CD4-positive, CD25-positive, alpha-beta regulatory T cell (primary cell): Measurements from ENCODE around the gene PFKFB2. TPM values are rescaled to one million over a fixed set of nuclear protein-coding genes. Genes with fewer than 3 reads are reported as not detected.
A peak's percentile ranks its signal among the peaks of the same experiment; 100 is the strongest.
"Not testable (repeated sequence)": the region's sequence is repeated elsewhere in the genome, so short reads cannot be mapped to it uniquely, and the experiment has no call there.

Experiments used
- ATAC-seq, 2 donors: fragments of 150-1000 bp; cut with Tn5 transposase; one replicate each; pipeline ENCODE4 v1.10.0; 2021; ENCODE audit warnings: low read depth in 2 of 2, moderate number of reproducible peaks in 2 of 2, moderate library complexity in 1 of 2
- DNase-seq, 3 donors: peaks; one replicate each; pipeline versions ENCODE4 v3.0.0 to v3.0.0-alpha.2; 2012 to 2022; ENCODE audit warnings: mixed read lengths in 1 of 3
- H3K27ac ChIP-seq: one replicate; pipeline ENCODE4 v1.7.0; 2013; ENCODE audit warnings: mild to moderate bottlenecking, low read length; ENCODE audit not compliant: insufficient read depth, poor library complexity, severe bottlenecking
- H3K27me3 ChIP-seq: one replicate; pipeline ENCODE4 v1.7.0; 2013; ENCODE audit warnings: low read length; ENCODE audit not compliant: control insufficient read depth, insufficient read depth
- H3K36me3 ChIP-seq: one replicate; pipeline ENCODE4 v1.7.0; 2013; ENCODE audit warnings: mild to moderate bottlenecking, low read length, moderate library complexity; ENCODE audit not compliant: control insufficient read depth, insufficient read depth
- H3K4me1 ChIP-seq: 2 replicates; pipeline ENCODE4 v1.7.0; 2013; ENCODE audit warnings: mild to moderate bottlenecking, low read length; ENCODE audit not compliant: insufficient read depth, control insufficient read depth, poor library complexity, severe bottlenecking
- H3K4me3 ChIP-seq: one replicate; pipeline ENCODE4 v1.7.0; 2013; ENCODE audit warnings: low read depth, mild to moderate bottlenecking, low read length, moderate library complexity
- H3K9me3 ChIP-seq, 2 experiments: 1 replicate in 1 of 2; 2 replicates in 1 of 2; pipeline ENCODE4 v1.7.0; 2013; ENCODE audit warnings: low read length in 2 of 2, mild to moderate bottlenecking in 1 of 2, moderate library complexity in 1 of 2; ENCODE audit not compliant: control insufficient read depth in 2 of 2
- H3K27ac Mint-ChIP-seq, 3 donors: one replicate each; pipeline ENCODE4 v1.8.0; 2020 to 2022; ENCODE audit warnings: mild to moderate bottlenecking in 3 of 3, mixed read lengths in 3 of 3, moderate library complexity in 2 of 3
- H3K27me3 Mint-ChIP-seq: one replicate; pipeline ENCODE4 v1.8.0; 2022; ENCODE audit warnings: mild to moderate bottlenecking, mixed read lengths
- H3K36me3 Mint-ChIP-seq: one replicate; pipeline ENCODE4 v1.8.0; 2020; ENCODE audit warnings: mixed read lengths
- H3K4me1 Mint-ChIP-seq, 4 donors: one replicate each; pipeline ENCODE4 v1.8.0; 2020 to 2022; ENCODE audit warnings: mixed read lengths in 4 of 4, mild to moderate bottlenecking in 1 of 4
- H3K4me3 Mint-ChIP-seq, 4 donors: one replicate each; pipeline ENCODE4 v1.8.0; 2020 to 2022; ENCODE audit warnings: mild to moderate bottlenecking in 4 of 4, mixed read lengths in 4 of 4, moderate library complexity in 3 of 4
- H3K9me3 Mint-ChIP-seq, 7 donors: one replicate each; pipeline ENCODE4 v1.8.0; 2020 to 2022; ENCODE audit warnings: mixed read lengths in 7 of 7, mild to moderate bottlenecking in 3 of 7, moderate library complexity in 2 of 7
- polyA plus RNA-seq, 4 donors: library from polyadenylated mRNA; unstranded; fragments of 300-500 nt; fragmentation: Illumina TruSeq; gene quantifications; one replicate each; pipeline ENCODE4 v1.2.3, GENCODE V29; 2021
- total RNA-seq: library from RNA; stranded (reverse); gene quantifications from one replicate; pipeline ENCODE4 v1.2.3, GENCODE V29; 2022

Gene PFKFB2
- total and polyA plus RNA-seq, 5 donors from 2014 or later: 0.32 to 1.1 (median 0.59) TPM; not detected in 1

- no peaks in the 10 kb centered on the region for H3K9me3 ChIP-seq
- Mint-ChIP-seq H3K9me3 (peaks cover 0 to 1% (median 0%) of the 10 kb centered on the region in 7 donors), H3K4me1 (no peaks in the 10 kb centered on the region), H3K27ac (no peak overlapping the region), H3K27me3 (peaks cover 34% of the 10 kb centered on the region), H3K36me3 (peaks cover 3% of the 10 kb centered on the region), H3K4me3 (no peak overlapping the region)
- peaks cover 31% of the 10 kb centered on the region for H3K27me3 ChIP-seq
- no peak overlapping the region for H3K4me3 ChIP-seq
- no peak for ATAC-seq
- DNase-seq: no peak
- H3K4me1 ChIP-seq: no peaks in the 10 kb centered on the region
- H3K27ac ChIP-seq: no peak overlapping the region
- no peaks in the 10 kb centered on the region for H3K36me3 ChIP-seq
Measured at GRCh38 chr1:207036865-207037264, 16.2 kb upstream of the PFKFB2 start.

GRCh38 chr1:207039380-207040180, 13.5 kb upstream of the PFKFB2 start:
- H3K4me1 Mint-ChIP-seq: peaks cover 2 to 13% (median 10%) of the 10 kb centered on the region in 4 donors
- H3K27ac ChIP-seq: no peak overlapping the region
- no peak overlapping the region for H3K4me3 Mint-ChIP-seq
- no peaks in the 10 kb centered on the region for H3K4me1 ChIP-seq
- H3K36me3 ChIP-seq: no peaks in the 10 kb centered on the region
- peaks cover 19% of the 10 kb centered on the region for H3K27me3 ChIP-seq
- peaks cover 8% of the 10 kb centered on the region for H3K27me3 Mint-ChIP-seq
- DNase-seq: no peak
- H3K27ac Mint-ChIP-seq: no peak overlapping the region
- H3K4me3 ChIP-seq: no peak overlapping the region
- H3K36me3 Mint-ChIP-seq: peaks cover 9% of the 10 kb centered on the region
- no peaks in the 10 kb centered on the region for H3K9me3 Mint-ChIP-seq
- no peaks in the 10 kb centered on the region for H3K9me3 ChIP-seq
- no peak for ATAC-seq

GRCh38 chr1:207040181-207040533, 12.9 kb upstream of the PFKFB2 start:
- Histone ChIP-seq H3K27me3 (peaks cover 15% of the 10 kb centered on the region), H3K4me3 (no peak overlapping the region), H3K4me1 (peaks cover 2% of the 10 kb centered on the region), H3K27ac (no peak overlapping the region), H3K9me3 (no peaks in the 10 kb centered on the region), H3K36me3 (no peaks in the 10 kb centered on the region)
- H3K27me3 Mint-ChIP-seq: peaks cover 4% of the 10 kb centered on the region
- H3K27ac Mint-ChIP-seq: no peak overlapping the region
- ATAC-seq: no peak
- DNase-seq: no peak
- no peak overlapping the region for H3K4me3 Mint-ChIP-seq
- H3K9me3 Mint-ChIP-seq: no peaks in the 10 kb centered on the region
- H3K36me3 Mint-ChIP-seq: peaks cover 15% of the 10 kb centered on the region
- peaks cover 6 to 19% (median 16%) of the 10 kb centered on the region in 4 donors for H3K4me1 Mint-ChIP-seq

GRCh38 chr1:207041397-207041796, 11.7 kb upstream of the PFKFB2 start:
- H3K27me3 ChIP-seq: peaks cover 15% of the 10 kb centered on the region
- H3K36me3 ChIP-seq, H3K27me3 Mint-ChIP-seq, H3K4me3 ChIP-seq, DNase-seq, H3K9me3 Mint-ChIP-seq, H3K4me1 ChIP-seq, H3K4me3 Mint-ChIP-seq, H3K9me3 ChIP-seq, ATAC-seq, H3K27ac ChIP-seq, H3K27ac Mint-ChIP-seq: not testable (repeated sequence)
- Mint-ChIP-seq H3K36me3 (peaks cover 21% of the 10 kb centered on the region), H3K4me1 (peaks cover 17 to 28% (median 26%) of the 10 kb centered on the region in 4 donors)

- no peak for DNase-seq
- Histone ChIP-seq H3K4me3 (no peak overlapping the region), H3K9me3 (no peaks in the 10 kb centered on the region), H3K4me1 (peaks cover 17% of the 10 kb centered on the region), H3K36me3 (peaks cover 31% of the 10 kb centered on the region), H3K27ac (no peak overlapping the region), H3K27me3 (no peaks in the 10 kb centered on the region)
- peaks cover 31% of the 10 kb centered on the region for H3K36me3 Mint-ChIP-seq
- no peak overlapping the region for H3K27ac Mint-ChIP-seq
- ATAC-seq: no peak
- H3K4me3 Mint-ChIP-seq: peak overlapping the region in 1 of 4 donors; percentile 84
- H3K9me3 Mint-ChIP-seq: no peaks in the 10 kb centered on the region
- H3K4me1 Mint-ChIP-seq: peaks cover 49 to 58% (median 52%) of the 10 kb centered on the region in 4 donors
- H3K27me3 Mint-ChIP-seq: peaks cover 4% of the 10 kb centered on the region
Measured at GRCh38 chr1:207045453-207045852, 7.6 kb upstream of the PFKFB2 start.

- peak overlapping the region; percentile 28 for H3K4me3 ChIP-seq
- no peak overlapping the region for H3K27ac Mint-ChIP-seq
- DNase-seq (no peak), ATAC-seq (no peak)
- H3K27ac ChIP-seq: no peak overlapping the region
- H3K9me3 ChIP-seq: no peaks in the 10 kb centered on the region
- peaks cover 31% of the 10 kb centered on the region for H3K36me3 ChIP-seq
- H3K4me3 Mint-ChIP-seq: no peak overlapping the region
- H3K4me1 ChIP-seq: peaks cover 29% of the 10 kb centered on the region
- H3K4me1 Mint-ChIP-seq: peaks cover 49 to 71% (median 60%) of the 10 kb centered on the region in 4 donors
- H3K27me3 Mint-ChIP-seq: peaks cover 4% of the 10 kb centered on the region
- H3K36me3 Mint-ChIP-seq: peaks cover 27% of the 10 kb centered on the region
- H3K9me3 Mint-ChIP-seq: peaks cover 0 to 2% (median 0%) of the 10 kb centered on the region in 7 donors
- H3K27me3 ChIP-seq: no peaks in the 10 kb centered on the region
Measured at GRCh38 chr1:207047505-207047904, 5.6 kb upstream of the PFKFB2 start.

- Mint-ChIP-seq H3K4me3 (no peak overlapping the region), H3K27ac (peak overlapping the region in 1 of 3 donors; percentile 66), H3K36me3 (peaks cover 22% of the 10 kb centered on the region), H3K9me3 (peaks cover 0 to 2% (median 0%) of the 10 kb centered on the region in 7 donors), H3K27me3 (peaks cover 7% of the 10 kb centered on the region), H3K4me1 (peaks cover 48 to 75% (median 63%) of the 10 kb centered on the region in 4 donors)
- Histone ChIP-seq H3K27ac (no peak overlapping the region), H3K4me1 (peaks cover 33% of the 10 kb centered on the region), H3K4me3 (no peak overlapping the region), H3K9me3 (no peaks in the 10 kb centered on the region), H3K27me3 (no peaks in the 10 kb centered on the region), H3K36me3 (peaks cover 31% of the 10 kb centered on the region)
- DNase-seq (no peak), ATAC-seq (no peak)
Measured at GRCh38 chr1:207048041-207048440, 5.0 kb upstream of the PFKFB2 start.

GRCh38 chr1:207049054-207049453, 4.0 kb upstream of the PFKFB2 start:
- H3K4me3 Mint-ChIP-seq: peak overlapping the region in 1 of 4 donors; percentile 98
- H3K36me3 Mint-ChIP-seq: peaks cover 22% of the 10 kb centered on the region
- H3K9me3 ChIP-seq: no peaks in the 10 kb centered on the region
- peak overlapping the region; percentile 97 for H3K4me3 ChIP-seq
- DNase-seq: no peak
- peaks cover 46 to 82% (median 63%) of the 10 kb centered on the region in 4 donors for H3K4me1 Mint-ChIP-seq
- no peak overlapping the region for H3K27ac ChIP-seq
- peaks cover 31% of the 10 kb centered on the region for H3K36me3 ChIP-seq
- no peaks in the 10 kb centered on the region for H3K27me3 ChIP-seq
- ATAC-seq: no peak
- peaks cover 39% of the 10 kb centered on the region for H3K4me1 ChIP-seq
- H3K27ac Mint-ChIP-seq: no peak overlapping the region
- peaks cover 0 to 2% (median 0%) of the 10 kb centered on the region in 7 donors for H3K9me3 Mint-ChIP-seq
- H3K27me3 Mint-ChIP-seq: peaks cover 11% of the 10 kb centered on the region
